Measurements from ENCODE around the gene SORL1-AS1.

SORL1-AS1 gene

DNA sequence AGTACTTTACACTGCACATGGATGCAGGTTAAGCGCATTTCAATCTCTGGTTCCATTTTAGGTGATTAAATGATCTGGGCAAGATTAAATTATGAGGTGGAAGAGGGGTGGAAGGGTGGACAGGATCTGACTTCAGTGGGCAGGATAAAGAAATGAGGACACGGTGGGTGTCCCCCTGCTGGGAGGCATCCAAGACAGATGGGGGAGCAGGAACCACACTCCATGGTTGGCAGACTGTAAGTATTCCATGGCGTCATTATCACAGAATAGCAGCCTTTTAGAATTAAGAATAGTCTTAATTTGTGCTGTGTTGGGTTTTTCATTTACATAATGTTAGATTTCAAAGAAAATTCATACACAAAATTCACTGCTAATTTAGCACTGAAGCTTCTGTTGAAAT lies 8.2 kb downstream of the SORL1-AS1 start:
- H3K4me2 ChIP-seq (ENCODE audit: low read length): peak overlapping the region; percentile 73
- H3K9ac ChIP-seq (ENCODE audit: low read length): peak overlapping the region; percentile 75
- peak overlapping the region; percentile 98 for H3K27ac ChIP-seq (ENCODE audit: low read length)
- H4K20me1 ChIP-seq (ENCODE audit: insufficient read depth, low read length): no peaks in the 10 kb centered on the region
- peaks cover 65% of the 10 kb centered on the region for H3K4me1 ChIP-seq (ENCODE audit: low read length)
- H3K36me3 ChIP-seq (replicated peaks; ENCODE audit: low read depth, low read length): peaks cover 11% of the 10 kb centered on the region
- peaks cover 5% of the 10 kb centered on the region for H3K79me2 ChIP-seq (ENCODE audit: low read length)
- TF ChIP-seq, protein P1, sequence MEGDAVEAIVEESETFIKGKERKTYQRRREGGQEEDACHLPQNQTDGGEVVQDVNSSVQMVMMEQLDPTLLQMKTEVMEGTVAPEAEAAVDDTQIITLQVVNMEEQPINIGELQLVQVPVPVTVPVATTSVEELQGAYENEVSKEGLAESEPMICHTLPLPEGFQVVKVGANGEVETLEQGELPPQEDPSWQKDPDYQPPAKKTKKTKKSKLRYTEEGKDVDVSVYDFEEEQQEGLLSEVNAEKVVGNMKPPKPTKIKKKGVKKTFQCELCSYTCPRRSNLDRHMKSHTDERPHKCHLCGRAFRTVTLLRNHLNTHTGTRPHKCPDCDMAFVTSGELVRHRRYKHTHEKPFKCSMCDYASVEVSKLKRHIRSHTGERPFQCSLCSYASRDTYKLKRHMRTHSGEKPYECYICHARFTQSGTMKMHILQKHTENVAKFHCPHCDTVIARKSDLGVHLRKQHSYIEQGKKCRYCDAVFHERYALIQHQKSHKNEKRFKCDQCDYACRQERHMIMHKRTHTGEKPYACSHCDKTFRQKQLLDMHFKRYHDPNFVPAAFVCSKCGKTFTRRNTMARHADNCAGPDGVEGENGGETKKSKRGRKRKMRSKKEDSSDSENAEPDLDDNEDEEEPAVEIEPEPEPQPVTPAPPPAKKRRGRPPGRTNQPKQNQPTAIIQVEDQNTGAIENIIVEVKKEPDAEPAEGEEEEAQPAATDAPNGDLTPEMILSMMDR (IDR thresholded peaks at IDR 0.05; ENCODE audit: low read depth, low read length): no peak
- TF ChIP-seq EZH2phosphoT487 (IDR thresholded peaks at IDR 0.05; ENCODE audit: low read depth): no peak
- H3K27me3 ChIP-seq (ENCODE audit: low read depth, low read length): no peaks in the 10 kb centered on the region
- no peaks in the 10 kb centered on the region for H3K9me3 ChIP-seq (ENCODE audit: insufficient read depth, low read length)
- no peak overlapping the region for H2AFZ ChIP-seq (ENCODE audit: low read depth, low read length)
- H3K4me3 ChIP-seq (ENCODE audit: low read length): peak overlapping the region; percentile 57

DNA sequence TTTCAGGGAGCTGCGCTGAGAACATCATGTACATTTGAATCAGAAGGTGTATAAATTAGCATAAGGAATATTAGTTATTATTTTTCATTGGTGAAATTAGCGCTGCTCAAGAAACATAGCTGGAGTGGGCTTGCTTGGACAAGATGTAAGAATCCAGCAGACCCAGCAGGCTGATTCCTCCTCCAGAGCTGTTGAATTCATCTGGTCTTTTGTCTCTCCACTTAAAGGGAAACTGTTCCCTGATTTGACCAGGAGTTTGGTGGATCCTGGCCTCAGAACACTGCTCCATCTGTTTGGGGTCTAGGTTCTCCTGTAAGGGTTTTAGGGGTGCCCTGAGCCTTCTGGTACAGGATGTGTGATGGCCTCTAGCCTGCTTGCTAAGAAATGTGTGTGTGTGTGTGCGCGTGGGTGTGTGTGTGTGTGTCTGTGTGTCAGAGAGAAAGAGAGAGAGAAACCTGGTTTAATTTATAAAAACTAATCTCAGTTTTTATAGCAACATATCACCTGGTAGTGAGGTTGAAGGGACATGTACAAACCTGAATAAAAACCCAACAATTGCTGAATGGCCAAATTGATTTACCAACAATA lies 9.0 kb downstream of the SORL1-AS1 start:
- Histone ChIP-seq H3K27me3 (ENCODE audit: low read depth, low read length) (no peaks in the 10 kb centered on the region), H3K9me3 (ENCODE audit: insufficient read depth, low read length) (no peaks in the 10 kb centered on the region), H3K36me3 (replicated peaks; ENCODE audit: low read depth, low read length) (peaks cover 11% of the 10 kb centered on the region), H2AFZ (ENCODE audit: low read depth, low read length) (no peak overlapping the region), H3K79me2 (ENCODE audit: low read length) (peaks cover 4% of the 10 kb centered on the region; the same call in 1 of the 2 replicates), H4K20me1 (ENCODE audit: insufficient read depth, low read length) (no peaks in the 10 kb centered on the region), H3K9ac (ENCODE audit: low read length) (no peak overlapping the region), H3K4me2 (ENCODE audit: low read length) (no peak overlapping the region), H3K27ac (ENCODE audit: low read length) (peak overlapping the region; percentile 98), H3K4me3 (ENCODE audit: low read length) (no peak overlapping the region), H3K4me1 (ENCODE audit: low read length) (peaks cover 58% of the 10 kb centered on the region)
- TF ChIP-seq, protein P1 (IDR thresholded peaks at IDR 0.05; ENCODE audit: low read depth, low read length): no peak
- TF ChIP-seq EZH2phosphoT487 (IDR thresholded peaks at IDR 0.05; ENCODE audit: low read depth): no peak

DNA sequence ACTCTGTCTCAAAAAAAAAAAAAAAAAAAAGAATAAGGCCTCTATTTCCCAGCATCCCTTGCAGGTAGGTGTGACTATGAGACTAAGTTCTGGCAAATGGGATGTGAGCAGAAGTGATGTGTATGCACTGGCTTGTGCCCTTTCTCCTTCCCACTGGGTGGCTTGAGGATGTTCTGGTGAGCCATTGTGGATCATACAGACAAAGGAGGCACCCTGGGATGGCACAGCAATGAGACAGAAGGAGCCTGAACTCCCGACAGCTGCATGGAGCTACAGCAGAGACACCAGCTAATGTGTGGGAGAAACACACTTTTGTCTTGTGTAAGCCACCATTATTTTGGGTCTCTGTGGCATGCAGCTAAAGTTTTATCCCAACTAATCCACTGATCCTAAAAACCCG lies 11.2 kb downstream of the SORL1-AS1 start:
- no peak overlapping the region for H2AFZ ChIP-seq (ENCODE audit: low read depth, low read length)

DNA sequence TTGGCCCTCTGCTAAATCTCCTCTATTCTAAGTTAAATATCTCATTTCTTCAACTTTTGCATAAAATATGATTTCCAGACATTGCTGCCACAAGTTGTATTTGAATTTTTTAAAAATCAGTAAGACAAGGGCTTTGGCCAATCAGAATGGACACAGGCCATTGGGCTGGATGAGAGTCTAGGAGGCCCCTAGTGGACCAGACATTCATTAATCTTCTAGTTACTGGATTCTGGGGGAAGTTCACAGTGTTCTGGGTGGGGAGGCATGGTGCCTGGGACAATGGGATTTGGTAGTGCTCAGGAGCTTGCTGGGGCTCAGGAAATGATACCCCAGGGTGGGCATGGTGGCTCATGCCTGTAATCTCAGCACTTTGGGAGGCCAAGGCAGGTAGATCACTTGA lies 13.0 kb downstream of the SORL1-AS1 start:
- no peak overlapping the region for H2AFZ ChIP-seq (ENCODE audit: low read depth, low read length)
- TF ChIP-seq, protein P1 (IDR thresholded peaks at IDR 0.05; ENCODE audit: low read depth, low read length): no peak
- no peak for TF ChIP-seq EZH2phosphoT487 (IDR thresholded peaks at IDR 0.05; ENCODE audit: low read depth)
- H3K36me3 ChIP-seq (replicated peaks; ENCODE audit: low read depth, low read length): peaks cover 11% of the 10 kb centered on the region
- no peaks in the 10 kb centered on the region for H3K9me3 ChIP-seq (ENCODE audit: insufficient read depth, low read length)
- H3K27me3 ChIP-seq (ENCODE audit: low read depth, low read length): no peaks in the 10 kb centered on the region
- H3K4me1 ChIP-seq (ENCODE audit: low read length): peaks cover 35% of the 10 kb centered on the region
- H3K79me2 ChIP-seq (ENCODE audit: low read length): peaks cover 4% of the 10 kb centered on the region; the same call in 1 of the 2 replicates
- H3K4me3 ChIP-seq (ENCODE audit: low read length): no peak overlapping the region
- H3K9ac ChIP-seq (ENCODE audit: low read length): no peak overlapping the region
- H4K20me1 ChIP-seq (ENCODE audit: insufficient read depth, low read length): no peaks in the 10 kb centered on the region
- H3K4me2 ChIP-seq (ENCODE audit: low read length): no peak overlapping the region
- H3K27ac ChIP-seq (ENCODE audit: low read length): no peak overlapping the region

More for the DNA sequence above, 11.2 kb downstream of the SORL1-AS1 start:
- Histone ChIP-seq H3K27me3 (ENCODE audit: low read depth, low read length) (no peaks in the 10 kb centered on the region), H3K27ac (ENCODE audit: low read length) (no peak overlapping the region), H4K20me1 (ENCODE audit: insufficient read depth, low read length) (no peaks in the 10 kb centered on the region), H3K9ac (ENCODE audit: low read length) (no peak overlapping the region), H3K36me3 (replicated peaks; ENCODE audit: low read depth, low read length) (peaks cover 11% of the 10 kb centered on the region), H3K9me3 (ENCODE audit: insufficient read depth, low read length) (no peaks in the 10 kb centered on the region), H3K79me2 (ENCODE audit: low read length) (peaks cover 4% of the 10 kb centered on the region; the same call in 1 of the 2 replicates), H3K4me2 (ENCODE audit: low read length) (no peak overlapping the region), H3K4me1 (ENCODE audit: low read length) (peaks cover 35% of the 10 kb centered on the region), H3K4me3 (ENCODE audit: low read length) (no peak overlapping the region)
- TF ChIP-seq, protein P1 (IDR thresholded peaks at IDR 0.05; ENCODE audit: low read depth, low read length): no peak
- no peak for TF ChIP-seq EZH2phosphoT487 (IDR thresholded peaks at IDR 0.05; ENCODE audit: low read depth)

Measured in OCI-LY3 (cell line).